ENCODE results near the gene GAB3. TPM values are rescaled to one million over a fixed set of nuclear protein-coding genes. Genes with fewer than 3 reads are reported as not detected.

The GAB3 gene
- polyA plus RNA-seq, 2 of the 4 experiments (the other 2 are of a cell fraction): 0.13 to 0.39 TPM

DNA sequence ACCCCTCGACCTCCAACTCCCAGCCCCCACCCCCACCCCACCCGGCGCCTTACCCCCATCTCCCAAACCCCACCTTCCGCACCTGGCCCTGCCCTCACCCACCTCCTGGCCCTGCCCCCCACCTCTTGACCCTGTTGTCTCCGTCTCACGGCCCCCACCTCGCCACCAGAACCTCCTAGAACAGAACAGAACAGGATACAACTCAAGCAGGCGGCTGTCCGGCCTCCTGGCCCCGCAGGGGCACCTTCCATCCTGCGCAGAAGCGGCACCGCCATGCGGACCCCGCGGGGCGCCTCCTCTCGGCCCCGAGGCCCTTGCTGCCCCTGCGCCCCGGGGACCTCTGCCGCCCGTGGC lies 97.9 kb downstream of the GAB3 start:
- Histone ChIP-seq H3K4me3 (no peak overlapping the region), H3K4me2 (no peak overlapping the region), H3K9me3 (no peaks in the 10 kb centered on the region), H3K27ac (no peak overlapping the region), H3K4me1 (no peaks in the 10 kb centered on the region)
- ChIA-PET CTCF (no interaction called here), POLR2A (no interaction called here)
- ATAC-seq (no peak), FAIRE-seq (no peak), DNase-seq (ENCODE audit: low read depth in 1 of 2, low spot score in 1 of 2) (no peak)
- TF ChIP-seq TFCP2L1 (CRISPR knock-in tag; IDR thresholded peaks at IDR 0.05): no peak
- WGBS (ENCODE audit: missing lambda C conversion rate): no CpG with 5 or more reads among the region's 23 CpGs

DNA sequence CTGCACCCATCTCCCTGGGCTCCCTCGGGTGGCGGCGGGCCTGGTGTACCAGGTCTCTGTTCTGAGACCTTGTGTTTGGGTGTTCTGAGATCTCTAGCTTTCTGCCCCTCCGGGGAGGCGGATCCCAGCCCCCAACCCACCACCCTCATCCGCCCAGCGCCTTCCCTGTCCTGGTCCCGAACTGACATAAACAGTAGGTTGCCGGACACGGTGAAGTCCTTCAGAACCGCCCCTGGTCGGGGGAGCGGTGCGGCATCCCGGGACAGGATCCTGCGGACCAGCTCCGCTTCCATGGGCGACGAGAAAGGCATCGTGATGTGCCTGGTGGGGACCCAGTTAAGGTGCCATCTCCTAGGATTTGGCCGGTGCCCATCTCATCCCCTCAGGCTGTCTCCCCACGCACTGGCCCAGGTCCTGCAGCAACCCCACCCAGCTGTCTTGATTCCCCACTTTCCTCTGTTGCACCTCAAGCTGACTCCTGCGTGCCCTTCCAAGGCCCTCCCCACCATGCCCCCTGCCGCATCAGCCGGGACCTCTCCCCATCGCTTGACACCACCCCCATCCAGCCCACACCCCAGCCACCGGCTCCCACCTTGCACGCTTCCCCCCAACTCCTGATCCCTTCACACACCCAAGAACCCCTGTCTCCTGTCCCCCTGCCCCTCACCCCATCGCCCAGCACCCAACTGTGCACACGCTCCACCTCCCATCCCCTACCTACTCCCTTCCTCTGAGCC lies 98.4 kb downstream of the GAB3 start:
- ATAC-seq: no peak
- ChIA-PET CTCF (no interaction called here), POLR2A (no interaction called here)
- Histone ChIP-seq H3K4me3 (no peak overlapping the region), H3K4me1 (no peaks in the 10 kb centered on the region), H3K9me3 (no peaks in the 10 kb centered on the region), H3K27ac (no peak overlapping the region), H3K4me2 (no peak overlapping the region)
- no peak for DNase-seq (ENCODE audit: low read depth in 1 of 2, low spot score in 1 of 2)
- FAIRE-seq: no peak
- whole genome bisulfite sequencing (ENCODE audit: missing lambda C conversion rate): 59% methylated on average over 19 of the region's 30 CpGs
- no peak for TF ChIP-seq RAD21 (conservative IDR thresholded peaks at IDR 0.05 in 1 of 2, IDR thresholded peaks at IDR 0.05 in 1 of 2)
- TF ChIP-seq, protein P1, sequence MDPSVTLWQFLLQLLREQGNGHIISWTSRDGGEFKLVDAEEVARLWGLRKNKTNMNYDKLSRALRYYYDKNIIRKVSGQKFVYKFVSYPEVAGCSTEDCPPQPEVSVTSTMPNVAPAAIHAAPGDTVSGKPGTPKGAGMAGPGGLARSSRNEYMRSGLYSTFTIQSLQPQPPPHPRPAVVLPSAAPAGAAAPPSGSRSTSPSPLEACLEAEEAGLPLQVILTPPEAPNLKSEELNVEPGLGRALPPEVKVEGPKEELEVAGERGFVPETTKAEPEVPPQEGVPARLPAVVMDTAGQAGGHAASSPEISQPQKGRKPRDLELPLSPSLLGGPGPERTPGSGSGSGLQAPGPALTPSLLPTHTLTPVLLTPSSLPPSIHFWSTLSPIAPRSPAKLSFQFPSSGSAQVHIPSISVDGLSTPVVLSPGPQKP (IDR thresholded peaks at IDR 0.05; ENCODE audit: low read depth, low read length): no peak
- TF ChIP-seq BHLHE40 (IDR thresholded peaks at IDR 0.05; ENCODE audit: low read depth, low read length): no peak

DNA sequence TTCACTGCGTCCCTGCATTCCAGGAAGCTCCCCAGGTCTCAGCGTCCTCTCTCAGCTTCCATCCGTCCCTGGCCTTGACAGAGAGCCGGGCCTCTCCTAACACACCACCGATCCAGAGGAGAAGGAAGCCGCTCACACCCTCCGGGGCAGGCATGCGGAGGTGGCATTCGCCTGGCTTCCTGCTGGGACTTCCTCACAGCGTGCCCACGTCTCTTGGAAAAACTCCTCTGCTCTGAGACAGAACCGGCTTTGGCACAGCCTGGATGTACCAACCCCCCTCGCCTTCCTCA lies 100.7 kb downstream of the GAB3 start:
- 53% methylated on average over 13 of the region's 13 CpGs for WGBS (ENCODE audit: missing lambda C conversion rate)
- no peak for DNase-seq (ENCODE audit: low read depth in 1 of 2, low spot score in 1 of 2)
- Histone ChIP-seq H3K9me3 (no peaks in the 10 kb centered on the region), H3K4me3 (no peak overlapping the region), H3K4me1 (no peaks in the 10 kb centered on the region), H3K27ac (no peak overlapping the region), H3K4me2 (no peak overlapping the region)
- POLR2A ChIA-PET: no interaction called here
- CTCF ChIA-PET: no interaction called here
- ATAC-seq: no peak
- FAIRE-seq: no peak
- TF ChIP-seq, protein P2, sequence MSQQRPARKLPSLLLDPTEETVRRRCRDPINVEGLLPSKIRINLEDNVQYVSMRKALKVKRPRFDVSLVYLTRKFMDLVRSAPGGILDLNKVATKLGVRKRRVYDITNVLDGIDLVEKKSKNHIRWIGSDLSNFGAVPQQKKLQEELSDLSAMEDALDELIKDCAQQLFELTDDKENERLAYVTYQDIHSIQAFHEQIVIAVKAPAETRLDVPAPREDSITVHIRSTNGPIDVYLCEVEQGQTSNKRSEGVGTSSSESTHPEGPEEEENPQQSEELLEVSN (IDR thresholded peaks at IDR 0.05; ENCODE audit: borderline replicate concordance, low read depth): no peak
- TF ChIP-seq HOXA7 (CRISPR knock-in tag; IDR thresholded peaks at IDR 0.05) (no peak), EHMT2 (IDR thresholded peaks at IDR 0.05; ENCODE audit: low read depth) (no peak), RCOR1 (IDR thresholded peaks at IDR 0.05; ENCODE audit: low read depth, low read length) (no peak), BHLHE40 (IDR thresholded peaks at IDR 0.05; ENCODE audit: low read depth, low read length) (no peak), JUN (IDR thresholded peaks at IDR 0.05) (no peak), HOXB5 (CRISPR knock-in tag; IDR thresholded peaks at IDR 0.05) (no peak), TFCP2L1 (CRISPR knock-in tag; IDR thresholded peaks at IDR 0.05) (no peak), FOSB (CRISPR knock-in tag; IDR thresholded peaks at IDR 0.05) (no peak), MAFK (IDR thresholded peaks at IDR 0.05; ENCODE audit: partially characterized antibody) (no peak), MAZ (IDR thresholded peaks at IDR 0.05; ENCODE audit: borderline replicate concordance, low read depth, low read length) (no peak), JUNB (IDR thresholded peaks at IDR 0.05) (no peak)
- TF ChIP-seq, protein P3, sequence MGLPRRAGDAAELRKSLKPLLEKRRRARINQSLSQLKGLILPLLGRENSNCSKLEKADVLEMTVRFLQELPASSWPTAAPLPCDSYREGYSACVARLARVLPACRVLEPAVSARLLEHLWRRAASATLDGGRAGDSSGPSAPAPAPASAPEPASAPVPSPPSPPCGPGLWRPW (IDR thresholded peaks at IDR 0.05): no peak
- TF ChIP-seq, protein P4, sequence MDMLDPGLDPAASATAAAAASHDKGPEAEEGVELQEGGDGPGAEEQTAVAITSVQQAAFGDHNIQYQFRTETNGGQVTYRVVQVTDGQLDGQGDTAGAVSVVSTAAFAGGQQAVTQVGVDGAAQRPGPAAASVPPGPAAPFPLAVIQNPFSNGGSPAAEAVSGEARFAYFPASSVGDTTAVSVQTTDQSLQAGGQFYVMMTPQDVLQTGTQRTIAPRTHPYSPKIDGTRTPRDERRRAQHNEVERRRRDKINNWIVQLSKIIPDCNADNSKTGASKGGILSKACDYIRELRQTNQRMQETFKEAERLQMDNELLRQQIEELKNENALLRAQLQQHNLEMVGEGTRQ (IDR thresholded peaks at IDR 0.05): no peak
- TF ChIP-seq, protein P5, sequence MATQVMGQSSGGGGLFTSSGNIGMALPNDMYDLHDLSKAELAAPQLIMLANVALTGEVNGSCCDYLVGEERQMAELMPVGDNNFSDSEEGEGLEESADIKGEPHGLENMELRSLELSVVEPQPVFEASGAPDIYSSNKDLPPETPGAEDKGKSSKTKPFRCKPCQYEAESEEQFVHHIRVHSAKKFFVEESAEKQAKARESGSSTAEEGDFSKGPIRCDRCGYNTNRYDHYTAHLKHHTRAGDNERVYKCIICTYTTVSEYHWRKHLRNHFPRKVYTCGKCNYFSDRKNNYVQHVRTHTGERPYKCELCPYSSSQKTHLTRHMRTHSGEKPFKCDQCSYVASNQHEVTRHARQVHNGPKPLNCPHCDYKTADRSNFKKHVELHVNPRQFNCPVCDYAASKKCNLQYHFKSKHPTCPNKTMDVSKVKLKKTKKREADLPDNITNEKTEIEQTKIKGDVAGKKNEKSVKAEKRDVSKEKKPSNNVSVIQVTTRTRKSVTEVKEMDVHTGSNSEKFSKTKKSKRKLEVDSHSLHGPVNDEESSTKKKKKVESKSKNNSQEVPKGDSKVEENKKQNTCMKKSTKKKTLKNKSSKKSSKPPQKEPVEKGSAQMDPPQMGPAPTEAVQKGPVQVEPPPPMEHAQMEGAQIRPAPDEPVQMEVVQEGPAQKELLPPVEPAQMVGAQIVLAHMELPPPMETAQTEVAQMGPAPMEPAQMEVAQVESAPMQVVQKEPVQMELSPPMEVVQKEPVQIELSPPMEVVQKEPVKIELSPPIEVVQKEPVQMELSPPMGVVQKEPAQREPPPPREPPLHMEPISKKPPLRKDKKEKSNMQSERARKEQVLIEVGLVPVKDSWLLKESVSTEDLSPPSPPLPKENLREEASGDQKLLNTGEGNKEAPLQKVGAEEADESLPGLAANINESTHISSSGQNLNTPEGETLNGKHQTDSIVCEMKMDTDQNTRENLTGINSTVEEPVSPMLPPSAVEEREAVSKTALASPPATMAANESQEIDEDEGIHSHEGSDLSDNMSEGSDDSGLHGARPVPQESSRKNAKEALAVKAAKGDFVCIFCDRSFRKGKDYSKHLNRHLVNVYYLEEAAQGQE (IDR thresholded peaks at IDR 0.05): no peak

All from A549 (cell line).